GM10847 (cell line): ENCODE results near the gene POU2F1.

Source experiments
- POLR2A ChIP-seq: IDR thresholded peaks from 2 replicates; pipeline ENCODE4 v1.6.1; 2011; ENCODE audit not compliant: insufficient read length; ENCODE audit errors: extremely low read depth

The POU2F1 gene

DNA sequence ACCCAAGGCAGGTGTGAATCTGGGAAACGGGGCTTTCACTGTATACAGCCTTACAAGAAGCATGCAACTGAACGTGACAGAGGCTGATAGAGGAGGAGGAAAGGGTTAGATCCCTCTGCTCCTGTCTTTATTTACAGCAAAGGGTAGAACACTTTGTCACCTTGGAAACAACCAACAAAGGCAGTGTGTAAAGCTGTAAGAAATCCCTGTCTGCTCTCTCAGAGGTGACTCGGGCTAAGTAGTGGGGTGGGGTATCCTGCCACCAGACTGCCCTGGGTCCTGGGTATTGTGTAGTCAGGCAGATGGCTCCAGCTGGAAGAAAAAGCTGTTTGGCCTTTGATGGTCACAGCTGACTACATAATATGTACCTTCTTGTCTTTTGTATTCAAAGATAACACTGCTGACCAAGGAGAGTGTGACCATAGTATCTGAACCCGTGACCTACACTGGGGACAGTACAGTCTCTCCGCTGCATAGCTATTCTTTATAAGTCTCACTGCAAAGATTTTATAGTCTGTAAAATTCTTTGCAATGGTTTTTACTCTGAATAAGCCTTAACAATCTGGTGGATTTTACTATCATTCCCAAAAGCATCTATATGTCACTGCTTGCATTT, 22.1 kb upstream of the POU2F1 start:
- TF ChIP-seq POLR2A: no peak

GRCh38 chr1:167199656-167200055, 21.0 kb upstream of the POU2F1 start:
- no peak for TF ChIP-seq POLR2A

- no peak for TF ChIP-seq POLR2A
Measured at GRCh38 chr1:167200272-167200671, 20.4 kb upstream of the POU2F1 start.

DNA sequence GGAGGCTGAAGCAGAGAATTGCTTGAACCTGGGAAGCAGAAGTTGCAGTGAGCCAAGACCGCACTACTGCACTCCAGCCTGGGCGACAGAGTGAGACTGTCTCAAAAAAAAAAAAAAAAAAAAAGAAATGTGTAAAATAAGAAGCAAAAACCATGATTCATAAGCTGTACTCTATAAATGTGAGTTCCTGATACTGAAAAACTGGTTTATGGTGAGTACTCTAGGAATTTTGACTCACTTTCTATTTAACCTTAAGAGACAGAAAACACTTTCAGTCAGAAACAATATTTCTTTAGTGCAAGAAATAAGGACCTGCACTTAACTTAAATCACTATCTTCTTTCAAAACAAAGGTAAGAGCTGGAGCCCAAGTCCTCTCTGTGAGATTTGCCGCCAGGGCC, 19.9 kb upstream of the POU2F1 start:
- no peak for TF ChIP-seq POLR2A

GRCh38 chr1:167202049-167202448, 18.6 kb upstream of the POU2F1 start:
- no peak for TF ChIP-seq POLR2A

DNA sequence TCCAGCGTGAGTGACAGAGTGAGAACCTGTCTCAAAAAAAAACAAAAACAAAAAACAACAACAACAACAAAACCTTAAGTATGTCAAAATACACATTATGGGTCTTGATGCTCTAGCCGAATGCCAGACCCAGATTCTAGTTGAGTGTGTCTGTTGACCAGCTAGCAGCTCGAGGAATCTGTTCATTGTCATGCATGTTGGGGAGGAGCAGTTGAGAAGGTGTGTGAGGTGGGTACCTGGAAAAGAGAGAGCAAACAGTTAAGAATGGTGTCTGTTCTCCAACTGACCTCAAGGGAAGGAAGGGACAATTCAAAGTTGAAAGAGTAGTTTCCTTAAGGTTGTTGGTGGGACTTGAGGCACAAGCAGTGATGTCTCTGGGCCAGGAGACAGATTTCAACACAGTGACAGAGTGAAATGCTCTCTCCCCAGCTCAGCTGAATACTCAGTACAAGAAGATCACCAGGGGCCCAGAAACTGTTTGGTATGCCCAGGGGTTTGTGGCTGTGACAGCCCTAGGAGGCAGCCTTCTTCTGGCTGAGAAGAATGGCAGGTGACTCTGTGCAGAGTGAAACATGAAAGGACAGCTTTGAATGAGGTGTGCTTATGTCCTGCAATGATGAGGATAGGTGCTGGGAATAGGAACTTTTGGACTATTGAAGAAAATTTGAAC, 14.4 kb upstream of the POU2F1 start:
- TF ChIP-seq POLR2A: no peak

DNA sequence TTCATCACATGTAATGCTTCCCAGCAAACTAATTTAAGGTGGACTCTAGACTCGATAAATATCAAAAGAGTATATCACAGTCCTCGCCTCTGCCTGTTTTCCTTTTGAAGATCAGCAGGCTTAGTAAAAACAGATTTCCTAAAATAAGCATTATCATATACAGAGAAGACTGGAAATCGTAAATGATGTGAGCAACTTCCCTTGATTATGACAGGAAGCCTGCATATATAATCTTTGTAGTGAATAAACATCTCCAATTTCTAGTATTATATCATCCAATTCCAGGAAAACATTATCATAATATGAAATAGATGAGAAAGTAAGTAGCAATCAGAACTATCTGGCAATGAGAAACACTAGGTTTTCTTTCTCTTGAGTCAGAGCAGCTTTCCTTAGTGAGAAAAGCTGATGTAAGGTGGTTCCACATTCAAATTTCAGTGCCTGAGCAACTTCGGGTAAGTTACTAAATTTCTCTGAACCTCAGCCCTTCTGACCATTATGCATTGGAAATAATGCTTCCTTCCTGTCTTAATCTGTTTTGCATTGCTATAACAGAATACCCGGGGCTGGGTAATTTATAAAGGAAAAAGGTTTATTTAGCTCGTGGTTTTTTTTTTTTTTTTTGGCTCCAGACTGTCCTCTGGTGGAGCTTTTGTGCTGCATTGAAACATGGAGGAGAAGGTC, 12.6 kb upstream of the POU2F1 start:
- no peak for TF ChIP-seq POLR2A

- TF ChIP-seq POLR2A: no peak
Measured at GRCh38 chr1:167208624-167208976, 12.1 kb upstream of the POU2F1 start.

- TF ChIP-seq POLR2A: no peak
Measured at GRCh38 chr1:167209044-167209443, 11.6 kb upstream of the POU2F1 start.

DNA sequence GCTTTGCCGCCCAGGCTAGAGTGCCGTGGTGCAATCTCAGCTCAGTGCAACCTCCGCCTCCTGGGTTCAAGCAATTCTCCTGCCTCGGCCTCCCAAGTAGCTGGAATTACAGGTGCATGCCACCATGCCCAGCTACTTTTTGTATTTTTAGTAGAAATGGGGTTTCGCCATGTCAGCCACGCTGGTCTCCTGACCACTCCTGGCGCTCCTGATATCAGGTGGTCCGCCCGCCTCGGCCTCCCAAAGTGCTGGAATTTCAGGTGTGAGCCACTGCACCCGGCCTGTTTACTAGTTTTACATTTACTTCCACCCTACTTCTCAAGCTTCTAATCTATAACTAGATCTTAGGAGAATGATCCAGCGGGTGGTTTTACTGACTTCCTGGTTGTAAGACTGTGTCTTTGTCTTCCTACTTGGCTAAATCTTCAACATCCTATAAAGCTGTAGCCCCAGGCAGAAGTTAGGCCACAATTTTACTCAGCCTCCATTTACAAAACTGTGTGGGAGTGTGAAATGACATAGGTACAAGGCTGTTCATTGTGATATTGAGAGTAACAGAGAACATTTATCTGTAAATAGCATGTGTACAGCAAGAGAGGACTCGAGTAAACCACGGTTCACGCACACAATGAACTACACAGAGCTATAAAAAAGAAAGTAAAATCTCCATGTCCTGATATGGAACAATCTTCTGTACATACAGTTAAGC, 9.6 kb upstream of the POU2F1 start:
- no peak for TF ChIP-seq POLR2A

GRCh38 chr1:167212025-167212424, 8.7 kb upstream of the POU2F1 start:
- no peak for TF ChIP-seq POLR2A

DNA sequence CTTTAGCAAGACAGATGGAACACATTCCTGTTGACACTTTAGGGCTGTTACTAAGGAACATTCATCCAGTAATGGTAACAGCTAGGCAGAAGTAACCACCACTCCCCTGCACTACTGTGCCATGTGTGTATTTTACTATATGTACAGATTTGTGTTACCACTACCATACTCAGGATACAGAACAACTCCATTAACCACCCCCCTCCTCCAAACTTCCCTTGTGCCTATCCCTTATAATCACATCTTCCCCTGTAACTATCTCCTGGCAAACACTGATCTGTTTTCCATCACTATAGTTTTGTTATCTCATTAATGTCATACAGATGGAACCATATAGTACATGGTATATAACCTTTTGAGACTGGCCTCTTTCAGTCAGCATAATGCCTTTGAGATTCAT, 3.9 kb upstream of the POU2F1 start:
- no peak for TF ChIP-seq POLR2A

DNA sequence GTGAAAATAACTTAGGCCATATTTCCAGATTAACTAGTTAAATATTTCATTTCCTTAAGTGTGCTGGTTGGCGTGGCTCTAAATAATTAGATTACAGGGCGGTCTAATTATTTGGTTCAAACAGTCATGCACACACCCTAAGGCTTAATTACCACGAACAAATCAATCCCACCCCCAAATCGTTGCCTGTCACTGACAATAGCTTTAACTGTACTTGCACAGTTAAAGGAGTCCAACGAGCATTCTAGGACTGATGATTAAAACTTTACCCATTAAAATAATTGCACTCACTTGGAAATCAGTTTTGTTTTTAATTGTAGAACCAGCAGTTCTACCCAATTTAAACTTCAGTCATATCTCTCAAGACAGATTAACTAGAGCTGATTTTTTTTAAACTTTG, 1.5 kb upstream of the POU2F1 start:
- no peak for TF ChIP-seq POLR2A

DNA sequence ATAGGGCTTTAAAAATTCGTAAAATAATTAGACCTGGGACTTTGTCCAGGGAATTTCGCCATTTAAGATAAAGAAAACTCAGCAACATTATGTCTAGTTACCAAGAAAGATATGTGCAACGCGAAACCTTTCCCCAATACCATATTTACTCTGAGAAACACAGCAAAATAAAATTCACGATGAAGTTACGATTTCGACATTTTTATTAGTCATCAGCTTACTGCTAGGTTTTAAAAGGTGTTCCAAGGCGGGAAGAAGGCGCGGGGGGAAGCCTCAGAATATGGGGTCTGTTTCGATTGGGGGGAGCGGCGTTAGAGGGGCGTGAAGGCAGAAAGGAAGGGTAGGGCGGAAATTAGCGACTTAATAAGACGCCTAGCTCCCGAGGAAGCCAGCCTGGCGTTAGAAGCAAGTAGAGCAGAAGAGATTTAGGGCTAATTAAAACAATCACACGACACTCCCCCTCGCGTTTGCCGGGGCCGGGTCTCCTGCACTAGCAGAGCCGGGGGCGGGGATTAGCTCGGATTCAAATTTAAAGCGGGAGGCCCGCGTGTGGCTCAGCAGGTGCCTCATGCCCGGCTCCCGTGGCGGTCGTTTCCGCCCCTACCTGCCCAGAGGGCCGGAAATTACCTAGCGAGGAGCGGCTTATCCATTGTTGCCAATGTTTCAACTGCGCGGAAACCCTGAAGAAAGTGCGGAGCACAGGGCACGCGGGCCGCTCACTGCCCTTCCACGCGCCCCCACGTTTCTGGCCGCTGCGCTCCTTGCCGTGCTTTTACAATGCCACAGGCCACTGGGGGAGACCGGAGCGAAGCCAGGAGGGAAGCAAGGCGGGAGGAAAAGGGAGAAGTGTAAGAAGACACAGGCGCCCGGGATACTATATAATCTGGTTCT, 795 bp upstream of the POU2F1 start:
- TF ChIP-seq POLR2A: no peak

DNA sequence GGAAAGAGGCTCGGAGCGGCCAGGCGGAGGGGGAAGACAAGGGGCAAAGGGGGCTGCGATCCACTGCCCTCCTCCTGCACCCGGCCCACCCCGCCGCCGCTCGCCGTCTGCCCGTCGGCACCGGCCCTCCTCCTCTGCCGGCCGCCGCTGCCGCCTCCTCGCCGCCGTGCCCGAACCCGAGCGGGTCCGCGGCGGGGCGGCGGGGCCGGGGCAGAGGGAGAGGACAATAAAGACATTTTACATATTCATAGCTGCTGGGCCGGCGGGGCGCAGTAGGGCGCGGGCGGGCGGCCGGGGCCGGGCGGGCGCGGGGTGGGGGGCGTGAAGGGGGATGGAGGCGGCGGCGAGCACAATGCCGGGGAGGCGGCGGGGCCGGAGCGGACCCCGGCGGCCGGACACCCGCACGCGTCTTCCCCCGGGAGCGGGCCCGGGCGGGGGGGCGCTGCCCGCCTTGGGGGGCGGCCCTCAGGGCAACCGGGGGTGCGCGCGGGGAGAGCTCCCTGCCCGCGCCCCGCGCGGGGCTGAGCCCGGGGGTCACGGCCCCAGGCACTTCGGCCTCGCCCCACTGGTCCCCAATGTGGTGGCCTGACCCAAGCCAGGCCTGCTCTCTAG, 546 bp downstream of the POU2F1 start:
- TF ChIP-seq POLR2A: no peak
